ENCODE data around the gene TLE3. TPM values are rescaled to one million over a fixed set of nuclear protein-coding genes. Genes with fewer than 3 reads are reported as not detected.

Gene TLE3
- total and polyA plus RNA-seq, 2 experiments from 2014 or later = 21.2 to 45.9 TPM

GRCh38 chr15:70079888-70080287 is 17.8 kb downstream of the TLE3 start:
- Histone ChIP-seq H3K4me3 (no peak overlapping the region), H3K79me2 (peaks cover 92% of the 10 kb centered on the region), H3K9me2 (replicated peaks; ENCODE audit: insufficient read depth) (no peaks in the 10 kb centered on the region), H3K36me3 (replicated peaks; ENCODE audit: insufficient read depth, low read depth) (no peaks in the 10 kb centered on the region), H4K20me1 (ENCODE audit: insufficient read depth, poor library complexity, severe bottlenecking) (peaks cover 44% of the 10 kb centered on the region), H3K9me3 (ENCODE audit: low read depth) (no peaks in the 10 kb centered on the region), H3K4me1 (ENCODE audit: insufficient read depth) (peaks cover 27% of the 10 kb centered on the region), H2AFZ (no peak overlapping the region), H3K27ac (peak overlapping the region; percentile 96), H3K4me2 (peak overlapping the region; percentile 70), H3K27me3 (no peaks in the 10 kb centered on the region)
- TF ChIP-seq EZH2 (IDR thresholded peaks at IDR 0.05; ENCODE audit: borderline replicate concordance) = no peak
- DNase-seq (ENCODE audit: low spot score) = no peak
- 64% methylated on average over 9 of the region's 9 CpGs for WGBS (ENCODE audit: low lambda C conversion rate, missing lambda C conversion rate)

GRCh38 chr15:70078578-70079417 is 18.9 kb downstream of the TLE3 start:
- Histone ChIP-seq H3K4me2 (peak overlapping the region; percentile 70), H4K20me1 (ENCODE audit: insufficient read depth, poor library complexity, severe bottlenecking) (peaks cover 50% of the 10 kb centered on the region)
- peak; percentile 82 for DNase-seq (ENCODE audit: low spot score)

GRCh38 chr15:70077188-70078147 is 20.2 kb downstream of the TLE3 start:
- peaks cover 8% of the 10 kb centered on the region for H3K36me3 ChIP-seq (replicated peaks; ENCODE audit: insufficient read depth, low read depth)
- 72% methylated on average over 13 of the region's 13 CpGs for WGBS (ENCODE audit: low lambda C conversion rate, missing lambda C conversion rate)
- DNase-seq (ENCODE audit: low spot score) = no peak
- H3K27ac ChIP-seq = no peak overlapping the region
- H2AFZ ChIP-seq = no peak overlapping the region
- no peak overlapping the region for H3K4me3 ChIP-seq
- H3K4me1 ChIP-seq (ENCODE audit: insufficient read depth) = peaks cover 27% of the 10 kb centered on the region
- no peaks in the 10 kb centered on the region for H3K9me3 ChIP-seq (ENCODE audit: low read depth)
- H3K79me2 ChIP-seq = peaks cover 89% of the 10 kb centered on the region
- peaks cover 47% of the 10 kb centered on the region for H4K20me1 ChIP-seq (ENCODE audit: insufficient read depth, poor library complexity, severe bottlenecking)
- no peaks in the 10 kb centered on the region for H3K9me2 ChIP-seq (replicated peaks; ENCODE audit: insufficient read depth)
- no peaks in the 10 kb centered on the region for H3K27me3 ChIP-seq
- no peak overlapping the region for H3K4me2 ChIP-seq
- TF ChIP-seq CTCF (IDR thresholded peaks at IDR 0.05; ENCODE audit: poor library complexity) = no peak
- no peak for TF ChIP-seq EZH2phosphoT487 (IDR thresholded peaks at IDR 0.05; ENCODE audit: low read depth, severe bottlenecking, unreplicated experiment)
- no peak for TF ChIP-seq EZH2 (IDR thresholded peaks at IDR 0.05; ENCODE audit: borderline replicate concordance)

More at GRCh38 chr15:70078578-70079417, 18.9 kb downstream of the TLE3 start:
- H3K9me3 ChIP-seq (ENCODE audit: low read depth) = no peaks in the 10 kb centered on the region
- no peaks in the 10 kb centered on the region for H3K36me3 ChIP-seq (replicated peaks; ENCODE audit: insufficient read depth, low read depth)
- no peaks in the 10 kb centered on the region for H3K27me3 ChIP-seq
- peak overlapping the region; percentile 96 for H3K27ac ChIP-seq
- peaks cover 88% of the 10 kb centered on the region for H3K79me2 ChIP-seq
- no peak overlapping the region for H3K4me3 ChIP-seq
- 52% methylated on average over 13 of the region's 13 CpGs for WGBS (ENCODE audit: low lambda C conversion rate, missing lambda C conversion rate)
- H2AFZ ChIP-seq = no peak overlapping the region
- no peaks in the 10 kb centered on the region for H3K9me2 ChIP-seq (replicated peaks; ENCODE audit: insufficient read depth)
- no peak for TF ChIP-seq EZH2phosphoT487 (IDR thresholded peaks at IDR 0.05; ENCODE audit: low read depth, severe bottlenecking, unreplicated experiment)
- TF ChIP-seq EZH2 (IDR thresholded peaks at IDR 0.05; ENCODE audit: borderline replicate concordance) = no peak
- TF ChIP-seq CTCF (IDR thresholded peaks at IDR 0.05; ENCODE audit: poor library complexity) = no peak
- peaks cover 27% of the 10 kb centered on the region for H3K4me1 ChIP-seq (ENCODE audit: insufficient read depth)

Data from hepatocyte (in vitro differentiated cells).